ENCODE results near the gene MR1.

DNA sequence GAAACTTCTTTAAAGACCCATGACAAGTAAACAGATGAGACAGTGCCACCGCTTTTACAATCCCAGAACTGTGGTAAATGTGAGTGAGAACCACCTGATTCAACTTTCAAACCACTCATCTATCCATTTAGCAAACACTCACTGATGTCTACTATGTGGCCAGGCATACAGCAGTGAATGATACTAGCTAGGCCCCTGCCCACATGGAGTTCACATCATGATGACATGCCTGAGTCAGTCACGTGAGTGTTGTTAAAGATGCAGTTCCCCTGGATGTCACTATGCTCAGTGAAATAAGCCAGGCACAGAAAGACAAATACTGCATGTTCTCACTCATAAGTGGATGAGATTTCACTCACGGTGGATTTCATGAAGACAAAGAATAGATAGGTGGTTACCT, 39.5 kb upstream of the MR1 start:
- TF ChIP-seq ATF1 (CRISPR knock-in tag; IDR thresholded peaks at IDR 0.05), result no peak
- TF ChIP-seq ATF1 (tag; IDR thresholded peaks at IDR 0.05), result no peak
- TF ChIP-seq EP300 (IDR thresholded peaks at IDR 0.05; ENCODE audit: low read length), result no peak
- TF ChIP-seq RBM22 (IDR thresholded peaks at IDR 0.05; ENCODE audit: low read depth, low read length, poor library complexity, severe bottlenecking), result no peak
- TF ChIP-seq ELF1 (tag; IDR thresholded peaks at IDR 0.05), result no peak
- TF ChIP-seq TCF7L2 (IDR thresholded peaks at IDR 0.05; ENCODE audit: low read depth, low read length), result no peak
- TF ChIP-seq SMC3 (conservative IDR thresholded peaks at IDR 0.05; ENCODE audit: insufficient read depth, low read depth, low read length), result no peak
- TF ChIP-seq, protein P1, sequence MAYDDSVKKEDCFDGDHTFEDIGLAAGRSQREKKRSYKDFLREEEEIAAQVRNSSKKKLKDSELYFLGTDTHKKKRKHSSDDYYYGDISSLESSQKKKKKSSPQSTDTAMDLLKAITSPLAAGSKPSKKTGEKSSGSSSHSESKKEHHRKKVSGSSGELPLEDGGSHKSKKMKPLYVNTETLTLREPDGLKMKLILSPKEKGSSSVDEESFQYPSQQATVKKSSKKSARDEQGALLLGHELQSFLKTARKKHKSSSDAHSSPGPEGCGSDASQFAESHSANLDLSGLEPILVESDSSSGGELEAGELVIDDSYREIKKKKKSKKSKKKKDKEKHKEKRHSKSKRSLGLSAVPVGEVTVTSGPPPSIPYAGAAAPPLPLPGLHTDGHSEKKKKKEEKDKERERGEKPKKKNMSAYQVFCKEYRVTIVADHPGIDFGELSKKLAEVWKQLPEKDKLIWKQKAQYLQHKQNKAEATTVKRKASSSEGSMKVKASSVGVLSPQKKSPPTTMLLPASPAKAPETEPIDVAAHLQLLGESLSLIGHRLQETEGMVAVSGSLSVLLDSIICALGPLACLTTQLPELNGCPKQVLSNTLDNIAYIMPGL (CRISPR knock-in tag; IDR thresholded peaks at IDR 0.05), result no peak
- TF ChIP-seq ZKSCAN1 (IDR thresholded peaks at IDR 0.05; ENCODE audit: low read depth, low read length), result no peak
- no peak for TF ChIP-seq JUND (IDR thresholded peaks at IDR 0.05; ENCODE audit: borderline replicate concordance, low read depth, low read length)
- TF ChIP-seq JUND (tag; IDR thresholded peaks at IDR 0.05; ENCODE audit: borderline replicate concordance, low read depth, low read length), result no peak
- TF ChIP-seq RB1 (IDR thresholded peaks at IDR 0.05; ENCODE audit: low read depth), result no peak
- TF ChIP-seq POLR2A (conservative IDR thresholded peaks at IDR 0.05), result no peak
